Nephron (organoid): ENCODE measurements around the gene FKRP.

ENCODE experiments used
- H3K27ac Mint-ChIP-seq, 3 experiments: 2 replicates each; pipeline ENCODE4 v1.8.0; 2020; ENCODE audit warnings: mixed read lengths in 3 of 3, mild to moderate bottlenecking in 2 of 3, moderate library complexity in 1 of 3
- H3K27me3 Mint-ChIP-seq: 2 replicates; pipeline ENCODE4 v1.8.0; 2021; ENCODE audit warnings: low read depth, mild to moderate bottlenecking, moderate library complexity, mixed read lengths
- H3K36me3 Mint-ChIP-seq: 2 replicates; pipeline ENCODE4 v1.8.0; 2020; ENCODE audit warnings: low read depth, mixed read lengths
- H3K4me1 Mint-ChIP-seq: 2 replicates; pipeline ENCODE4 v1.8.0; 2020; ENCODE audit warnings: mixed read lengths
- H3K4me3 Mint-ChIP-seq, 3 experiments: 2 replicates each; pipeline ENCODE4 v1.8.0; 2020; ENCODE audit warnings: mild to moderate bottlenecking in 3 of 3, mixed read lengths in 3 of 3, moderate library complexity in 2 of 3
- H3K9me3 Mint-ChIP-seq: 2 replicates; pipeline ENCODE4 v1.8.0; 2020; ENCODE audit warnings: mixed read lengths
- CTCF ChIP-seq, 3 experiments: fragments of 200-600 bp; sonication (generic); IDR thresholded peaks; one replicate each; pipeline ENCODE4 v1.5.0; 2021; ENCODE audit warnings: antibody characterized with exemption in 3 of 3; ENCODE audit not compliant: unreplicated experiment in 3 of 3

Gene FKRP

GRCh38 chr19:46715975-46716671, 29.7 kb upstream of the FKRP start:
- Mint-ChIP-seq H3K36me3 (peaks cover 5% of the 10 kb centered on the region), H3K27ac (peak overlapping the region; percentile 73 to 91 (median 89)), H3K4me3 (peak overlapping the region; percentile 97 to 98 (median 98)), H3K27me3 (no peaks in the 10 kb centered on the region), H3K4me1 (peaks cover 9% of the 10 kb centered on the region), H3K9me3 (no peaks in the 10 kb centered on the region)
- TF ChIP-seq CTCF (IDR thresholded peaks at IDR 0.05; ENCODE audit: unreplicated experiment in 3 of 3), result peak; percentile 15 to 36 (median 16)

GRCh38 chr19:46716672-46717033, 29.2 kb upstream of the FKRP start:
- no peaks in the 10 kb centered on the region for H3K9me3 Mint-ChIP-seq

DNA sequence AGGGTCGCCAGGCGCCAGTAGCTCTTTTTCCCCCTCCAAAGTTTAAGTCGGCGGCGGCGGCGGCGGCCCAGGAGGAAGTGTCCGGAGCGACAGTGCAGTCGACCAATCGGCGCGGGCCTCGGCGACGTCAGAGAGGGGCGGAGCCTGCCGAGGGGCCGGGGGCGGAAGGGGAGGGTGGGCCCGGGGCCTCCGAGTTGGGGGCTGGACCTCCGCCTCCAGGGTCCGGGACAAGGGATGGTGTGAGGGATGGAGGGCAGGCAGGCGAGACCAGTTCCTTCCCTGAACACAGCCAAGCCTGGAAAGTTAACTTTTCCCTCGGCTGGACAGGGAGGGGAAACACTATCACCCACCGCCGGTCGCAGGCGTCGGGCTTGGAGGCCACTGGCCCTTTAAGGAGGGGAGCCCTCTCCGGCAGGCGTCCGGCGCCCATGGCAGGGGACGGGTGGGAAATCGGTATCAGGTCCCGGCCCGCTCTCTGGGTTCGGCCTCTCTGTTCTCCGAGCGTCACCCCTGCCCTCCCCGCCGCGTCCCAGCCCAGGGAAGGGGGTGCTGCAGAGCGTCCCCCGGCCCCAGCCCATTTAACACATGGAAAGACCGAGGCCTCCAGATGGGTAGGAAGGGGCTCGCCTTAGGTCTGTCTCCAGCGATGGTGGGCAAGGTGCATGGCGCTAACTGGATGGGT, 28.7 kb upstream of the FKRP start, which contains the start of gene PRKD2:
PRKD2 (minus strand) TSS at position 81 of the 682 bp plus-strand sequence. CDS start 744 bp downstream, outside the sequence.
- H3K27ac Mint-ChIP-seq, result peak within 1 kb of the TSS; percentile 83 to 91 (median 89)
- no peaks in the 10 kb centered on the region for H3K27me3 Mint-ChIP-seq
- H3K4me1 Mint-ChIP-seq, result peaks cover 9% of the 10 kb centered on the region
- peak within 1 kb of the TSS; percentile 97 to 98 (median 98) for H3K4me3 Mint-ChIP-seq
- TF ChIP-seq CTCF (IDR thresholded peaks at IDR 0.05; ENCODE audit: unreplicated experiment in 3 of 3), result no peak
- H3K36me3 Mint-ChIP-seq, result peaks cover 7% of the 10 kb centered on the region
- no peaks in the 10 kb centered on the region for H3K9me3 Mint-ChIP-seq

More at GRCh38 chr19:46716672-46717033, 29.2 kb upstream of the FKRP start:
- Mint-ChIP-seq H3K4me1 (peaks cover 9% of the 10 kb centered on the region), H3K27ac (peak overlapping the region; percentile 73 to 91 (median 89)), H3K27me3 (no peaks in the 10 kb centered on the region), H3K4me3 (peak overlapping the region; percentile 97 to 98 (median 98)), H3K36me3 (peaks cover 4% of the 10 kb centered on the region)
- TF ChIP-seq CTCF (IDR thresholded peaks at IDR 0.05; ENCODE audit: unreplicated experiment in 3 of 3), result no peak

GRCh38 chr19:46717716-46718143, 28.1 kb upstream of the FKRP start:
- H3K4me3 Mint-ChIP-seq, result peak overlapping the region; percentile 97 to 98 (median 98)
- peaks cover 12% of the 10 kb centered on the region for H3K36me3 Mint-ChIP-seq
- no peaks in the 10 kb centered on the region for H3K27me3 Mint-ChIP-seq
- no peaks in the 10 kb centered on the region for H3K9me3 Mint-ChIP-seq
- H3K27ac Mint-ChIP-seq, result peak overlapping the region; percentile 75 to 85 (median 83)
- H3K4me1 Mint-ChIP-seq, result peaks cover 9% of the 10 kb centered on the region
- no peak for TF ChIP-seq CTCF (IDR thresholded peaks at IDR 0.05; ENCODE audit: unreplicated experiment in 3 of 3)

DNA sequence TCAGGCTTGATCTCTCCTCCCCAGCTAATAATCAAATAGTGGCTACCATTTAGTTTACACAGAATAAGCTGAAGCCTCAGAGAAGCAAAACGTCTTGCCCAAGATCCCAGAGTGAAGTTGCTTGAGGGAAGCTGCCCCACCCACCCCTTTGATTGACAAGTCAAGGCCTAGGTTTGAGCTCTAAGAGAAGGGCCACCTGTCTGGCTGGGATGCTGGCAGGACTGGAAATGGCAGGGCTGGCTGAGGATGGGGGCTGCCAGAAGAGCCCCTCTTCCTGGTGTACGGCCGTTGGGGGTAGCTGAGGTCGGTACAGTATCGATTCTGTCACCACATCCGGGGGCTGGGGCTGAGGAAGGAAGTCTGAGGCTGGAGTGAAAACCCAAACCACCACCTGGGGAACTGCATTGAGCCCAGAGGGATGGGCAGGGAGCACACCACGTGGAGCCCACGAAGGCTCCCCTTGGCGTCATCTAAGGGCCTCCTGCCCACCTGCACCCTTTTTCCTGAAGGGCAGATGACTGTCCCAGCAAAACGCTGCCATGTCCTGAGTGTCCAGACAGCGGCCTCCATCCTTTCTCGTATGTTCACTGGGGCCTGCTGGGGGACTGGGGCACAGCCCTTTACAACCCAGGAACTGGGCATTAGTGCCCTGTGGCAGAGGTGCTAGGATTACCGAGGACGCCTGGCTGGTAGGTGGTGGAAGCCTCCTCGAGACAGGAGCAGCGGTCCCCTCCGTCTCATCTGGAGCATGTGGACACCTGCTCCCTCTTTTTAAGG, 27.5 kb upstream of the FKRP start:
- Mint-ChIP-seq H3K4me1 (peaks cover 9% of the 10 kb centered on the region), H3K9me3 (no peaks in the 10 kb centered on the region), H3K27me3 (no peaks in the 10 kb centered on the region), H3K27ac (peak overlapping the region; percentile 48 to 83 (median 55)), H3K4me3 (peak overlapping the region; percentile 97 to 98 (median 98)), H3K36me3 (peaks cover 13% of the 10 kb centered on the region)
- no peak for TF ChIP-seq CTCF (IDR thresholded peaks at IDR 0.05; ENCODE audit: unreplicated experiment in 3 of 3)
